GM19455 (cell line): ENCODE measurements around the gene CHAF1A.

Source experiments
- ATAC-seq: cut with Tn5 transposase; IDR thresholded peaks from one replicate; pipeline ENCODE4 v1.9.1; 2021; ENCODE audit not compliant: unreplicated experiment

CHAF1A gene

GRCh38 chr19:4402171-4403004 is at the start of gene CHAF1A:
TSS of gene CHAF1A (plus strand) at chr19:4402640. CDS start at chr19:4402763, 123 bp downstream.
- ATAC-seq, result peak; percentile 72

- no peak for ATAC-seq
These were observed 49.7 kb upstream of the CHAF1A start for GRCh38 chr19:4352701-4353121.

GRCh38 chr19:4354282-4354681 is 48.2 kb upstream of the CHAF1A start:
- ATAC-seq, result no peak

- ATAC-seq, result no peak
These were observed 47.5 kb upstream of the CHAF1A start for GRCh38 chr19:4354897-4355296.

GRCh38 chr19:4357095-4357797 is 45.2 kb upstream of the CHAF1A start:
- no peak for ATAC-seq

GRCh38 chr19:4357921-4358326 is 44.5 kb upstream of the CHAF1A start:
- no peak for ATAC-seq

- no peak for ATAC-seq
These were observed 43.5 kb upstream of the CHAF1A start for GRCh38 chr19:4358709-4359626.

- no peak for ATAC-seq
These were observed 42.8 kb upstream of the CHAF1A start for GRCh38 chr19:4359627-4360000.

- ATAC-seq, result no peak
These were observed 42.3 kb upstream of the CHAF1A start for GRCh38 chr19:4360081-4360569.

- ATAC-seq, result no peak
These were observed 41.7 kb upstream of the CHAF1A start for GRCh38 chr19:4360641-4361151.

GRCh38 chr19:4361152-4362046 is 41.0 kb upstream of the CHAF1A start:
- ATAC-seq, result no peak

GRCh38 chr19:4362101-4362828 is 40.2 kb upstream of the CHAF1A start:
- ATAC-seq, result no peak

- ATAC-seq, result no peak
These were observed 39.5 kb upstream of the CHAF1A start for GRCh38 chr19:4362831-4363545.

- ATAC-seq, result no peak
These were observed 38.7 kb upstream of the CHAF1A start for GRCh38 chr19:4363571-4364304.

GRCh38 chr19:4365341-4365740 is 37.1 kb upstream of the CHAF1A start:
- no peak for ATAC-seq

GRCh38 chr19:4365791-4366665 is 36.4 kb upstream of the CHAF1A start:
- ATAC-seq, result no peak
